Thoracic aorta (tissue), 2 donors: ENCODE measurements around the gene WRAP53. TPM values are rescaled to one million over a fixed set of nuclear protein-coding genes. Genes with fewer than 3 reads are reported as not detected.
A peak's percentile ranks its signal among the peaks of the same experiment; 100 is the strongest.

Experiments used
- ATAC-seq: fragments of 150-250 bp; one replicate; pipeline ENCODE4 v1.8.0; 2017; ENCODE audit warnings: low read depth; ENCODE audit not compliant: insufficient number of reproducible peaks, low FRiP score
- DNase-seq: peaks from one replicate; pipeline ENCODE4 v3.0.0-alpha.2; 2020; ENCODE audit warnings: low spot score
- H3K27ac ChIP-seq, 2 donors: fragments of 200-600 bp; sonication (generic); 1 replicate in 1 of 2; 2 replicates in 1 of 2; pipeline ENCODE4 v1.5.1; 2016; ENCODE audit warnings: mild to moderate bottlenecking in 2 of 2, moderate library complexity in 2 of 2
- H3K27me3 ChIP-seq: fragments of 200-600 bp; sonication (generic); replicated peaks from 2 replicates; pipeline ENCODE4 v1.6.0; 2016; ENCODE audit warnings: mild to moderate bottlenecking; ENCODE audit not compliant: insufficient read depth
- H3K36me3 ChIP-seq: fragments of 200-600 bp; sonication (generic); one replicate; pipeline ENCODE4 v1.5.1; 2016
- H3K4me1 ChIP-seq, 2 donors: fragments of 200-600 bp; sonication (generic); 1 replicate in 1 of 2; 2 replicates in 1 of 2; pipeline versions ENCODE4 v1.5.1 to v1.6.0; 2016; ENCODE audit warnings: low read depth in 2 of 2, mild to moderate bottlenecking in 1 of 2; ENCODE audit not compliant: control insufficient read depth in 1 of 2
- H3K4me3 ChIP-seq: fragments of 200-600 bp; sonication (generic); 2 replicates; pipeline ENCODE4 v1.5.1; 2016; ENCODE audit warnings: mild to moderate bottlenecking
- H3K9me3 ChIP-seq: fragments of 200-600 bp; sonication (generic); 2 replicates; pipeline ENCODE4 v1.5.1; 2016
- CTCF ChIP-seq: fragments of 200-600 bp; sonication (generic); IDR thresholded peaks from one replicate; pipeline ENCODE4 v1.5.1; 2019; ENCODE audit warnings: antibody characterized with exemption
- total RNA-seq, 2 donors: library from RNA; depleted of rRNA; stranded (reverse); fragments of >200 nt; gene quantifications; one replicate each; pipeline versions ENCODE4 v1.1.0 to v1.2.3, GENCODE V29; 2016

WRAP53 gene
- total RNA-seq, 2 donors from 2014 or later, result 2.9 to 3.4 TPM

- Histone ChIP-seq H3K9me3 (no peaks in the 10 kb centered on the region), H3K4me1 (peaks cover 14 to 23% of the 10 kb centered on the region in 2 donors), H3K4me3 (peak within 1 kb of the TSS; percentile 88), H3K36me3 (no peaks in the 10 kb centered on the region), H3K27ac (peak within 1 kb of the TSS; percentile 98 to 99), H3K27me3 (no peaks in the 10 kb centered on the region)
- DNase-seq (peak; percentile 68), ATAC-seq (peak; percentile 13)
- TF ChIP-seq CTCF, result no peak
These were observed 987 bp upstream of the WRAP53 start, which contains the start of gene TP53 for GRCh38 chr17:7687072-7687907. Gene TP53, minus strand, starts transcription at chr17:7687490. Its CDS starts 10,896 bp downstream, at chr17:7676594.

GRCh38 chr17:7688808-7689316 lies 585 bp downstream of the WRAP53 start:
- H3K4me1 ChIP-seq, result peaks cover 14 to 23% of the 10 kb centered on the region in 2 donors
- ATAC-seq, result no peak
- peak overlapping the region; percentile 29 to 54 for H3K27ac ChIP-seq
- TF ChIP-seq CTCF, result no peak
- DNase-seq, result no peak
- no peaks in the 10 kb centered on the region for H3K27me3 ChIP-seq
- H3K4me3 ChIP-seq, result peak overlapping the region; percentile 88
- no peaks in the 10 kb centered on the region for H3K9me3 ChIP-seq
- no peaks in the 10 kb centered on the region for H3K36me3 ChIP-seq

- H3K9me3 ChIP-seq, result no peaks in the 10 kb centered on the region
- no peak for DNase-seq
- no peak overlapping the region for H3K4me3 ChIP-seq
- ATAC-seq, result no peak
- H3K27ac ChIP-seq, result no peak overlapping the region
- no peaks in the 10 kb centered on the region for H3K36me3 ChIP-seq
- no peak for TF ChIP-seq CTCF
- H3K4me1 ChIP-seq, result no peaks in the 10 kb centered on the region
- no peaks in the 10 kb centered on the region for H3K27me3 ChIP-seq
These were observed 7.3 kb downstream of the WRAP53 start for GRCh38 chr17:7695586-7695985.

GRCh38 chr17:7697828-7698588 lies 9.7 kb downstream of the WRAP53 start:
- Histone ChIP-seq H3K36me3 (peaks cover 5% of the 10 kb centered on the region), H3K4me1 (no peaks in the 10 kb centered on the region), H3K9me3 (no peaks in the 10 kb centered on the region), H3K27ac (no peak overlapping the region), H3K4me3 (no peak overlapping the region), H3K27me3 (no peaks in the 10 kb centered on the region)
- ATAC-seq (no peak), DNase-seq (no peak)
- TF ChIP-seq CTCF, result no peak

- no peak for TF ChIP-seq CTCF
- H3K4me3 ChIP-seq, result no peak overlapping the region
- ATAC-seq, result no peak
- peaks cover 8% of the 10 kb centered on the region for H3K27me3 ChIP-seq
- H3K4me1 ChIP-seq, result peaks cover 7 to 15% of the 10 kb centered on the region in 2 donors
- no peak for DNase-seq
- no peak overlapping the region for H3K27ac ChIP-seq
- peaks cover 5% of the 10 kb centered on the region for H3K36me3 ChIP-seq
- no peaks in the 10 kb centered on the region for H3K9me3 ChIP-seq
These were observed 12.2 kb downstream of the WRAP53 start for GRCh38 chr17:7700510-7700909.
